ENCODE data around the gene ACTRT2.

ACTRT2 gene

GRCh38 chr1:2986549-2987305 is 34.5 kb upstream of the ACTRT2 start:
- H3K36me3 ChIP-seq (ENCODE audit: insufficient read depth, low read length): no peaks in the 10 kb centered on the region
- TF ChIP-seq FOXP2 (optimal IDR thresholded peaks at IDR 0.05; ENCODE audit: control extremely low read depth, extremely low read length, insufficient read depth) (no peak), POLR2AphosphoS5 (IDR thresholded peaks at IDR 0.05; ENCODE audit: borderline replicate concordance, low read depth, low read length) (no peak), EZH2 (IDR thresholded peaks at IDR 0.05) (no peak)
- no peak for DNase-seq (ENCODE audit: low read depth, low spot score)
- H3K9me3 ChIP-seq (ENCODE audit: low read depth, low read length): no peaks in the 10 kb centered on the region
- H3K27ac ChIP-seq: no peak overlapping the region
- no peak overlapping the region for H3K9ac ChIP-seq (ENCODE audit: insufficient read length)
- H3K4me3 ChIP-seq: no peak overlapping the region

GRCh38 chr1:2987773-2988172 is 33.5 kb upstream of the ACTRT2 start:
- H3K9ac ChIP-seq (ENCODE audit: insufficient read length): no peak overlapping the region
- no peak for TF ChIP-seq POLR2AphosphoS5 (IDR thresholded peaks at IDR 0.05; ENCODE audit: borderline replicate concordance, low read depth, low read length)
- TF ChIP-seq FOXP2 (optimal IDR thresholded peaks at IDR 0.05; ENCODE audit: control extremely low read depth, extremely low read length, insufficient read depth): no peak
- TF ChIP-seq EZH2 (IDR thresholded peaks at IDR 0.05): no peak

GRCh38 chr1:2988256-2988655 is 33.0 kb upstream of the ACTRT2 start:
- Histone ChIP-seq H3K4me3 (no peak overlapping the region), H3K9me3 (ENCODE audit: low read depth, low read length) (no peaks in the 10 kb centered on the region), H3K36me3 (ENCODE audit: insufficient read depth, low read length) (no peaks in the 10 kb centered on the region), H3K27ac (no peak overlapping the region), H3K9ac (ENCODE audit: insufficient read length) (no peak overlapping the region)
- DNase-seq (ENCODE audit: low read depth, low spot score): no peak
- TF ChIP-seq EZH2 (IDR thresholded peaks at IDR 0.05) (no peak), POLR2AphosphoS5 (IDR thresholded peaks at IDR 0.05; ENCODE audit: borderline replicate concordance, low read depth, low read length) (no peak), FOXP2 (optimal IDR thresholded peaks at IDR 0.05; ENCODE audit: control extremely low read depth, extremely low read length, insufficient read depth) (no peak)

More at GRCh38 chr1:2987773-2988172, 33.5 kb upstream of the ACTRT2 start:
- Histone ChIP-seq H3K27ac (no peak overlapping the region), H3K9me3 (ENCODE audit: low read depth, low read length) (no peaks in the 10 kb centered on the region), H3K36me3 (ENCODE audit: insufficient read depth, low read length) (no peaks in the 10 kb centered on the region), H3K4me3 (no peak overlapping the region)
- no peak for DNase-seq (ENCODE audit: low read depth, low spot score)

- no peak for TF ChIP-seq POLR2AphosphoS5 (IDR thresholded peaks at IDR 0.05; ENCODE audit: borderline replicate concordance, low read depth, low read length)
- TF ChIP-seq FOXP2 (optimal IDR thresholded peaks at IDR 0.05; ENCODE audit: control extremely low read depth, extremely low read length, insufficient read depth): no peak
- no peak for TF ChIP-seq EZH2 (IDR thresholded peaks at IDR 0.05)
- no peaks in the 10 kb centered on the region for H3K36me3 ChIP-seq (ENCODE audit: insufficient read depth, low read length)
- DNase-seq (ENCODE audit: low read depth, low spot score): no peak
- no peak overlapping the region for H3K27ac ChIP-seq
- H3K9me3 ChIP-seq (ENCODE audit: low read depth, low read length): no peaks in the 10 kb centered on the region
- no peak overlapping the region for H3K9ac ChIP-seq (ENCODE audit: insufficient read length)
- no peak overlapping the region for H3K4me3 ChIP-seq
Observed at GRCh38 chr1:2989185-2989584, 32.1 kb upstream of the ACTRT2 start.

DNA sequence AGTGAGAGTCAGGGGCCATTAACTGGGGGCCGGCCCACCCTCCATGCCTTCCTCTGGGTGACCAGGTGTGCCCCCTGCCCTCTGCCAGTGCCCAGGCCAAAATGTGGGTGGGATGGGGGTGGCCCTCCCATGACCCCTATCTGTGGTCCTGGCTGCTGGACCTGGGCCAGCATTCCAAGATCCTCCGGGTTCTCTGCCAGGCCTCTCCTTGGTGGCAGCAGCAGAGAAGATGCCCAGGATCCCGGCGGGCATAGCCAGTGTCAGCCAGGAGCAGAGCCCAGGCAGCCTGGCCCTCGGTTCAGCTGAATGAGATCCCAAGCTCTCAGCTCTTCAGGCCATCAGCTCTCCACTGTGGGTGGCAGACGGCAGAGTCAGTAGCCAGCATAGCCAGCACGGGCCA is 31.3 kb upstream of the ACTRT2 start:
- H3K4me3 ChIP-seq: no peak overlapping the region
- H3K9me3 ChIP-seq (ENCODE audit: low read depth, low read length): no peaks in the 10 kb centered on the region

DNA sequence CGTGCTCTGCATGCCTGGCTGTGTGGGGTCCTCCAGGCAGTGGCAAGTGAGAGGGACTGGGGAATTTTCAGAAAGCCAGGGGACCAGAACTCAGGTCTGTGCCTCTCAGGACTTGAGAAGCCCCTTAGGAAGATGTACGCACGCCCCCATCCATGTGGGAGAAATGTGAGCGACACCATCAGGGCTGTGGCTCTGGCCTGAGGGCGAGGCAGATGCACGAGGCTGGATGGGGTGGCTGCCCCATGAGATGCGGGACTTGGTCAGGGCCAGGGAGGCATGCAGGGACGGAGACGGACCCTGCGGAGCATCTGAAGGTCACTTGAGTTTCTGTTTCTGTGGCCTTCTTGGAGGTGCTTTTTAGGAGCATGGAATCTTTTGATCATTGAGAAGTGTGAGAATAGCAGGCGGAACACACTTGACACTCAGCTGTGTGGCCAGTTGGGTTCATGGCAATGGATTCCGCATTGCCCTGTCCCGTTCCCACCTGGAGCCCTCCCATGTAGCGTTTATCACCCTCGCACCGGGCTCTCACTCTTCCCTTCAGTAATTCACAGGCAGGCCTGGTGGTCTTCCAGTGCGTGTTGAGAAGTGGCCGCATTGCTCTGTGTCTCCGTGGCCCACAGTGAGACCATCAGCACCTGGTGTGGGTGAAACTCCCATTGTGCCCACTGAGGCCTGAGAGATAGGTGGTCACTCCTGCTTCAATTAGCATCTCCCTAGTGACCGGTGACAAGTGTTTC is 30.7 kb upstream of the ACTRT2 start:
- Histone ChIP-seq H3K4me3 (no peak overlapping the region), H3K9me3 (ENCODE audit: low read depth, low read length) (no peaks in the 10 kb centered on the region), H3K27ac (no peak overlapping the region), H3K36me3 (ENCODE audit: insufficient read depth, low read length) (no peaks in the 10 kb centered on the region), H3K9ac (ENCODE audit: insufficient read length) (no peak overlapping the region)
- TF ChIP-seq POLR2AphosphoS5 (IDR thresholded peaks at IDR 0.05; ENCODE audit: borderline replicate concordance, low read depth, low read length) (no peak), FOXP2 (optimal IDR thresholded peaks at IDR 0.05; ENCODE audit: control extremely low read depth, extremely low read length, insufficient read depth) (no peak), EZH2 (IDR thresholded peaks at IDR 0.05) (no peak)
- DNase-seq (ENCODE audit: low read depth, low spot score): no peak

More for the DNA sequence above, 31.3 kb upstream of the ACTRT2 start:
- DNase-seq (ENCODE audit: low read depth, low spot score): no peak
- H3K9ac ChIP-seq (ENCODE audit: insufficient read length): no peak overlapping the region
- no peaks in the 10 kb centered on the region for H3K36me3 ChIP-seq (ENCODE audit: insufficient read depth, low read length)
- H3K27ac ChIP-seq: no peak overlapping the region
- TF ChIP-seq FOXP2 (optimal IDR thresholded peaks at IDR 0.05; ENCODE audit: control extremely low read depth, extremely low read length, insufficient read depth): no peak
- no peak for TF ChIP-seq POLR2AphosphoS5 (IDR thresholded peaks at IDR 0.05; ENCODE audit: borderline replicate concordance, low read depth, low read length)
- TF ChIP-seq EZH2 (IDR thresholded peaks at IDR 0.05): no peak

- Histone ChIP-seq H3K36me3 (ENCODE audit: insufficient read depth, low read length) (no peaks in the 10 kb centered on the region), H3K9me3 (ENCODE audit: low read depth, low read length) (no peaks in the 10 kb centered on the region), H3K9ac (ENCODE audit: insufficient read length) (no peak overlapping the region), H3K4me3 (no peak overlapping the region), H3K27ac (no peak overlapping the region)
- DNase-seq (ENCODE audit: low read depth, low spot score): no peak
- TF ChIP-seq FOXP2 (optimal IDR thresholded peaks at IDR 0.05; ENCODE audit: control extremely low read depth, extremely low read length, insufficient read depth): no peak
- TF ChIP-seq POLR2AphosphoS5 (IDR thresholded peaks at IDR 0.05; ENCODE audit: borderline replicate concordance, low read depth, low read length): no peak
- TF ChIP-seq EZH2 (IDR thresholded peaks at IDR 0.05): no peak
Observed at GRCh38 chr1:2991753-2992495, 29.3 kb upstream of the ACTRT2 start.

DNA sequence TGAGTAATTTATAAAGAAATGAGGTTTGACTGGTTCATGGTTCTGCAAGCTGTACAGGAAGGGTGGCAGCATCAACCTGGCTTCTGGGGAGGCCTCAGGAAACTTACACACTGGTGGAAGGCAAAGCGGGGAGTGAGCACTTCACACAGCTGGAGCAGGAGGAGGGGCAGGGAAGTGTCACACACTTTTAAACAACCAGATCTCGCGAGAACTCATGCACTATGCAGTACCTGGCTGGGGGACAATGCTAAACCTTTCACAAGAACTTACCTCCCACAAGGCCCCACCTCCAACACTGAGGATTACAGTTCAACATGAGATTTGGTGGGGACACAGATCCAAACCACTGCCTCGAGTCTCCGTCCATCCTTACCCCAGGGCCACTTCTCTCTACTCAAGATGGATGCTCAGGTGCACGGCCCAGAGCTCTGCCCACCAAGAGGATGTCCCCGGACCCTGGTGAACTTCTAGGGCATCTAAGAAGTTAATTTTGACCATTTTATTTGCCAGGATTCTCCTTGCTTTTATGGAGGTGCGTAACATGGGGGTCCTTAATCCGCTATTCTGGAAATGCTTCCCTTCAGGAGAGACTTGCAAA is 22.7 kb upstream of the ACTRT2 start:
- Histone ChIP-seq H3K9me3 (ENCODE audit: low read depth, low read length) (no peaks in the 10 kb centered on the region), H3K36me3 (ENCODE audit: insufficient read depth, low read length) (no peaks in the 10 kb centered on the region), H3K9ac (ENCODE audit: insufficient read length) (no peak overlapping the region), H3K4me3 (no peak overlapping the region), H3K27ac (no peak overlapping the region)
- no peak for DNase-seq (ENCODE audit: low read depth, low spot score)
- TF ChIP-seq FOXP2 (optimal IDR thresholded peaks at IDR 0.05; ENCODE audit: control extremely low read depth, extremely low read length, insufficient read depth) (no peak), EZH2 (IDR thresholded peaks at IDR 0.05) (no peak), POLR2AphosphoS5 (IDR thresholded peaks at IDR 0.05; ENCODE audit: borderline replicate concordance, low read depth, low read length) (no peak)
